SK-N-MC (cell line): Measurements from ENCODE around the gene ADCY9.

Experiments used
- DNase-seq: peaks from one replicate; pipeline ENCODE4 v3.0.0-alpha.2; 2011; ENCODE audit warnings: low read depth, low spot score
- H3K27ac ChIP-seq: fragments of 200-600 bp; sonication (generic); 2 replicates; pipeline ENCODE4 v1.5.1; 2016; ENCODE audit warnings: mixed run types
- H3K36me3 ChIP-seq: fragments of 200-600 bp; sonication (generic); 2 replicates; pipeline ENCODE4 v1.6.1; 2017; ENCODE audit warnings: antibody characterized with exemption, low read length, mixed read lengths; ENCODE audit not compliant: insufficient read depth
- H3K4me3 ChIP-seq: fragments of 200-600 bp; sonication (generic); 2 replicates; pipeline ENCODE4 v1.5.1; 2016
- H3K9ac ChIP-seq: fragments of 200-600 bp; sonication (generic); 2 replicates; pipeline ENCODE4 v1.8.0; 2017; ENCODE audit warnings: mixed run types, mixed read lengths; ENCODE audit not compliant: insufficient read length
- H3K9me3 ChIP-seq: fragments of 200-600 bp; sonication (generic); 2 replicates; pipeline ENCODE4 v1.6.1; 2017; ENCODE audit warnings: low read depth, mild to moderate bottlenecking, antibody characterized with exemption, low read length, moderate library complexity, mixed read lengths
- EZH2 ChIP-seq: fragments of 200-600 bp; sonication (generic); IDR thresholded peaks from one replicate; pipeline ENCODE4 v1.6.1; 2017; ENCODE audit warnings: antibody characterized with exemption
- FOXP2 ChIP-seq: optimal IDR thresholded peaks from 2 replicates; pipeline ENCODE3; 2011; ENCODE audit warnings: mild to moderate bottlenecking, moderate library complexity; ENCODE audit not compliant: insufficient read depth; ENCODE audit errors: extremely low read length, control extremely low read depth
- POLR2AphosphoS5 ChIP-seq: IDR thresholded peaks from 2 replicates; pipeline ENCODE4 v1.6.1; 2012; ENCODE audit warnings: mild to moderate bottlenecking, low read depth, low read length, borderline replicate concordance

Gene ADCY9

DNA sequence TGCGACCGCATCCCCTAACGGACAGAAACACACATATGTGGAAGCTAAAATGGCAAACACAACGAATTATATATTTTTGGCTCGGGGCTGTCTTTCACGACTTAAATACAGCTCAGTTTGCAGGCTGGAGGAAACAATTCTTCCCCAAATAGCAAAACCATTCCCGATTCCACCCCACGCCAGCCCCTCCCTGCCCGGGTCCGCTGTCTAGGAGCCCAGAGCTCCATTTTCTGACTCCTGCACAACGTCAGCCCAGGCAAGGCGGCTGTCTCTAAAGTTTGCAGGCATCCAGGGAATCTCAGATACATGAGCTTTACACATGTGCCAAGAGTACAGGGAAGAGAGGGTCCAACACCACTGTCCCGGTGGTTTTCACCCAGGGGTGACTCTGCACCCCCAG lies 110.5 kb downstream of the ADCY9 start:
- Histone ChIP-seq H3K4me3 (no peak overlapping the region), H3K9ac (no peak overlapping the region), H3K36me3 (no peaks in the 10 kb centered on the region), H3K9me3 (no peaks in the 10 kb centered on the region), H3K27ac (no peak overlapping the region)
- TF ChIP-seq EZH2 = no peak
- TF ChIP-seq POLR2AphosphoS5 = no peak
- no peak for TF ChIP-seq FOXP2
- DNase-seq = no peak

DNA sequence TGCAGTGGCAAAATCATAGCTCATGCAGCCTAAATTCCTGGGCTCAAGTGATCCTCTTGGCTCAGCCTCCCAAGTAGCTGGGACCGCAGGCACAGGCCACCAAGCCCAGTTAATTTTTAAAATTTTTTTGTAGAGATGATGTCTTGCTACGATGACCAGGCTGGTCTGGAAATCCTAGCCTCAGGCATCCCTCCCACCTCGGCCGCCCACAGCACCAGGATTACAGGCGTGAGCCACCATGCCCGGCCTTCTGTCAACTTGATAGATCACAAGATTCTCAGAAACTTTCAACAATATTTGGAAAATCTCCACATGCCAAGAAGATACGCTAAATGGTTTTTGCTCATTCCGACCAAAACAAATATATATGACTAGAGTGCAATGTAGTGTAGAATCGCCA lies 111.0 kb downstream of the ADCY9 start:
- TF ChIP-seq POLR2AphosphoS5 = no peak
- TF ChIP-seq FOXP2 = no peak
- TF ChIP-seq EZH2 = no peak
- no peak overlapping the region for H3K9ac ChIP-seq
- no peaks in the 10 kb centered on the region for H3K36me3 ChIP-seq
- no peaks in the 10 kb centered on the region for H3K9me3 ChIP-seq
- no peak overlapping the region for H3K27ac ChIP-seq
- no peak for DNase-seq
- H3K4me3 ChIP-seq = no peak overlapping the region

DNA sequence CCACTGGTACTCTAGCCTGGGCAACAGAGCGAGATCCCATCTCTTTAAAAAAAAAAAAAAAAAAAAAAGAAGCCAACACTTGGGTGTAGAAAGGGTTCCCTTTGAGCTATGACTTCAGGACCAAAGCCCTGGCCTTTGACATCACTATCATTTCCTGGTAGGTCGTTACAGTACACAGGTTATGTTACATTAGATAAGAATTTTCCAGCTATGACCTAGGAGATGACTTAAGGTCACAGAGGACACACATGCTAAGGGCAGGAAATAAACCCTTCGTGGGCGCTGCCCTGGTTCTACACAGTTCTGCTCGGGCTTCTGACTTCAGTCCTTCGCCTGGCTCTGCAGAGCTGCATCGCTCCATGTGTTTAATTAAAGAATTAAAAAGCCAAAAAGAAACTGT lies 112.0 kb downstream of the ADCY9 start:
- no peak for DNase-seq

DNA sequence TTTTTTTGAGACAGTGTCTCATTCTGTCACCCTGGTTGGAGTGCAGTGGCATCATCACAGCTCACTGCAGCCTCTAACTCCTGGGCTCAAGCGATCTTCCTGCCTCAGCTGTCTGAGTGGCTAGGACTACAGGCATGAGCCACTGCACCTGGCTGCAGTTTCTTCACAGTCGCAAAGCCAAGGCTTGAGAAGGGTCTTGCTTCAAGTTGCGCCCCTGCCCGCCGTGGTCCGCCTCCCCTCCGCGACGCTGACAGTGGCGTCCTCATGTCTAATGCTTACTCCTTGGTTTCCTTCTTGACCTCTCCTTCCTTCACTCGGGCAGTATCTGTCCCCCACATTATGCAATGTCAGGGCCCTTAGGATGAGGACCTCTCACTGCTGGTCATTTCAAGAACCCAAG lies 112.7 kb downstream of the ADCY9 start:
- no peaks in the 10 kb centered on the region for H3K36me3 ChIP-seq
- TF ChIP-seq POLR2AphosphoS5 (no peak), FOXP2 (no peak), EZH2 (no peak)
- no peak overlapping the region for H3K9ac ChIP-seq
- no peak for DNase-seq
- no peak overlapping the region for H3K27ac ChIP-seq
- no peaks in the 10 kb centered on the region for H3K9me3 ChIP-seq
- no peak overlapping the region for H3K4me3 ChIP-seq

More for the DNA sequence above, 112.0 kb downstream of the ADCY9 start:
- no peak overlapping the region for H3K27ac ChIP-seq
- H3K9ac ChIP-seq = no peak overlapping the region
- no peaks in the 10 kb centered on the region for H3K9me3 ChIP-seq
- no peak overlapping the region for H3K4me3 ChIP-seq
- no peaks in the 10 kb centered on the region for H3K36me3 ChIP-seq
- TF ChIP-seq EZH2 (no peak), POLR2AphosphoS5 (no peak), FOXP2 (no peak)

DNA sequence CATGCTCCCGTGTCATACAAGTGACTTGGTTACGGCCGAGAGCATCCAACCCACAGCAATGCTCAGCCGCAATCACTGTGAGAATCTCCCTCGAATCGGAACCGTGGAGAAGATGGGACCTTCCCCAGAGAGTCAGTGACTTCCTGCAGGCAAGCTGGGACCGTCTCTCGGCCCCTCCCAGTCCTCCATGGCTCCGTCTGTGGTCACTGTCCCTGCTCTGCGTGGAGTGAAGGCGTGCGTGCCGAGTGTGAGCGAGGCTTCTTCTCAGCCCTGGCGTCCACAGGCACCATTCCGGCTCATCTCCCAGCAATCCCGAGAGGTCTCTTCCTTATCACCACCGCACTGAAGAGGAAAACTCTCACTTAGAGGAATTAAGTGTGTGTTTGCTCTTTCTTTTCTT lies 113.1 kb downstream of the ADCY9 start:
- no peak for TF ChIP-seq POLR2AphosphoS5
- no peak for TF ChIP-seq EZH2
- no peak for TF ChIP-seq FOXP2
- Histone ChIP-seq H3K9me3 (no peaks in the 10 kb centered on the region), H3K4me3 (no peak overlapping the region), H3K9ac (no peak overlapping the region), H3K36me3 (no peaks in the 10 kb centered on the region), H3K27ac (no peak overlapping the region)
- DNase-seq = no peak

DNA sequence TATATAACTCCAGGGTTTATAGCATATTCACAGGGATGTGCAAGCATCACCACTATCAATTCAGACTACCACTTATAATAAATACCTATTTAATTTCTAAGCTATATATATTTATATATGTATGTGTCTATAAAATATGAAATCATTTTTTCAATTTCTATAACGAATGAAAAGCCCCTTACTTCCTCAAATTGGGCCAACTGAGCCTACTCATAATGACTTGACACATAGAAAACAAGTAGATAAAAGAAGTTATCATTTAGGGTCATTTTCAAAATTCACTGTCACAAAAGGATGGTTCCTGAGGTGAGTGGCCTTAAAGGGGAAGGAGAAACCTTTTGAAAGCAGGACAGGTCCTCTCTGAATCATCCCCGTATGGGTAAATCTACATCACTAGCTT lies 114.1 kb downstream of the ADCY9 start:
- Histone ChIP-seq H3K36me3 (no peaks in the 10 kb centered on the region), H3K27ac (no peak overlapping the region), H3K9me3 (no peaks in the 10 kb centered on the region), H3K9ac (no peak overlapping the region), H3K4me3 (no peak overlapping the region)
- no peak for DNase-seq
- no peak for TF ChIP-seq POLR2AphosphoS5
- no peak for TF ChIP-seq EZH2
- TF ChIP-seq FOXP2 = no peak

DNA sequence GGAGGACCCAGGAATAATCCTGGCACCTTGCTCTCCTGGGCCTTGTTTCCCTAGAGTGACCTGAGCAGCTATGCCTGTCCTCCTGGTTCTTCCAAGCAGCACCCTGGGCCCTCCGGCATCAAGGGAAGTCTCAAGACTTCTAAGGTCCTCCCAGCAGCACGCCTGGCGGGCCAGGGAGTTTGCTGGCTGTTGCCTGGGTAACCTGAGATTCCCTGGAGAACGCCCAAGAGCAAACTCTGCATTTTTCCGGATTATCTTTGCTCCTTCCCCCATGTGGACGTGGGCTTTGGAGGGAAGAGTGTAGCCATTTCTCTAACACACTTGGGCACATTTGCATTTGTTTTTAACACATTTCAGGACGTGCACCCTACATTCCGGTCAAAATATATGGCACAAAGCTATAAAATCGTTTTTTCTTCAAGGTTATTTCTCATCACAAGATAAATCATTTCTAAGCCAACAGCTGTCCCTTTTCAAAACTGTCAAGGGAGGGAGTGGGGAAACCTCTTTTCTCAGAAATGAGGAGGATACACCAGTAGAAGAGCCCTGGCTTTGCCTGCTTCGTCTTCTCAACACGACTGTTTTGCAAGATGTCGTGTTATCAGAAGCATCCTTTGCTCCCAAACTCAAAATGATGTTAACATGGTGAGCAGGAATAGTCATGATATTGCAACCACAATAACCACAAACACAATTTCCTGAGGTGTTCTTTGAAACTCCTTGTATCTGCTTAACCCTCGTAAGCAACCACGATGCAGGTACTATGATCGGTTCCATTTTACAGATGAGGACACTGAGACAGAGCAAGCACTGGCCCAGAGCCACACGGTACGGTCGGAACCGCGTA lies 116.5 kb downstream of the ADCY9 start:
- no peaks in the 10 kb centered on the region for H3K9me3 ChIP-seq
- no peak for TF ChIP-seq POLR2AphosphoS5
- TF ChIP-seq FOXP2 = no peak
- TF ChIP-seq EZH2 = no peak
- peak overlapping the region; percentile 25 for H3K9ac ChIP-seq
- DNase-seq = peak; percentile 77
- no peaks in the 10 kb centered on the region for H3K36me3 ChIP-seq
- peak overlapping the region; percentile 77 for H3K4me3 ChIP-seq
- peak overlapping the region; percentile 95 for H3K27ac ChIP-seq

DNA sequence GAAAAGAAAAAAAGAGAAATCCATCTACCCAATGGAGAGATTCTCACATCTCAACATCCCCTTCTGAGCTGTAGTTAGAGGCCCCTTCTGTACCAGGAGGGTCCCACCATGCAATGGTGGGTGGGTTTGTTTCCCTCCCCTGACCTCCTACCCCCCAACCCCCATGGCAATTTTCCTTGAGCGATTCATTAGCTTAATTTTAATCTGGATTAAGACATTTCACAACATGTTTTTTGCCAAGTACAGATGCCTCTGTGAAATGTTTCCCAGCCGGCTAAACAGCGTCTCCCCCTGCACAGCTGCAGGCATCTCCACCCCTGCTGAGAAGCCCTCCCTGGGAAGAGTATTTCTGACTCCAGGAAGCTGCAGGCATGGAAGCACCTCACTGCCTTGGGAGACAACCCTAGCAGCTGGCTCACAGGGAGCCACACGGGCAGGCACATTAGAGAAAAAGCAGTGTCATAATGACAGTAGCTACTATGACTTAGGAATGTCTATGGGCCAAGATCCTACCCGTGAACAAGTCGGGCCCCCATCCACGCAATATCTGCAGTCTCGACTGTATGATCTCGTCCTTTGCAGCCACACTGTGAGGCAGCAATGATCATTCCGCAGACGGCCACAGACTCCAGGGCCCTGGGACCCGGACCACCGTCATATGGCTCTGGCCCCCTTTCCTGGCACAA lies 117.3 kb downstream of the ADCY9 start:
- Histone ChIP-seq H3K27ac (peak overlapping the region; percentile 95), H3K9ac (peak overlapping the region; percentile 25), H3K36me3 (no peaks in the 10 kb centered on the region), H3K9me3 (no peaks in the 10 kb centered on the region), H3K4me3 (peak overlapping the region; percentile 77)
- peak; percentile 80 for DNase-seq
- no peak for TF ChIP-seq FOXP2
- TF ChIP-seq POLR2AphosphoS5 = no peak
- TF ChIP-seq EZH2 = no peak
